Measurements from ENCODE around the gene SLC9A9.

GRCh38 chr3:143478115-143478693 is 370.1 kb downstream of the SLC9A9 start:
- TF ChIP-seq, protein P1, sequence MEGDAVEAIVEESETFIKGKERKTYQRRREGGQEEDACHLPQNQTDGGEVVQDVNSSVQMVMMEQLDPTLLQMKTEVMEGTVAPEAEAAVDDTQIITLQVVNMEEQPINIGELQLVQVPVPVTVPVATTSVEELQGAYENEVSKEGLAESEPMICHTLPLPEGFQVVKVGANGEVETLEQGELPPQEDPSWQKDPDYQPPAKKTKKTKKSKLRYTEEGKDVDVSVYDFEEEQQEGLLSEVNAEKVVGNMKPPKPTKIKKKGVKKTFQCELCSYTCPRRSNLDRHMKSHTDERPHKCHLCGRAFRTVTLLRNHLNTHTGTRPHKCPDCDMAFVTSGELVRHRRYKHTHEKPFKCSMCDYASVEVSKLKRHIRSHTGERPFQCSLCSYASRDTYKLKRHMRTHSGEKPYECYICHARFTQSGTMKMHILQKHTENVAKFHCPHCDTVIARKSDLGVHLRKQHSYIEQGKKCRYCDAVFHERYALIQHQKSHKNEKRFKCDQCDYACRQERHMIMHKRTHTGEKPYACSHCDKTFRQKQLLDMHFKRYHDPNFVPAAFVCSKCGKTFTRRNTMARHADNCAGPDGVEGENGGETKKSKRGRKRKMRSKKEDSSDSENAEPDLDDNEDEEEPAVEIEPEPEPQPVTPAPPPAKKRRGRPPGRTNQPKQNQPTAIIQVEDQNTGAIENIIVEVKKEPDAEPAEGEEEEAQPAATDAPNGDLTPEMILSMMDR (IDR thresholded peaks at IDR 0.05 in 4 of 5, conservative IDR thresholded peaks at IDR 0.05 in 1 of 5), result no peak
- TF ChIP-seq POLR2A (IDR thresholded peaks at IDR 0.05), result no peak
